ENCODE data around the gene COPE.

COPE gene

DNA sequence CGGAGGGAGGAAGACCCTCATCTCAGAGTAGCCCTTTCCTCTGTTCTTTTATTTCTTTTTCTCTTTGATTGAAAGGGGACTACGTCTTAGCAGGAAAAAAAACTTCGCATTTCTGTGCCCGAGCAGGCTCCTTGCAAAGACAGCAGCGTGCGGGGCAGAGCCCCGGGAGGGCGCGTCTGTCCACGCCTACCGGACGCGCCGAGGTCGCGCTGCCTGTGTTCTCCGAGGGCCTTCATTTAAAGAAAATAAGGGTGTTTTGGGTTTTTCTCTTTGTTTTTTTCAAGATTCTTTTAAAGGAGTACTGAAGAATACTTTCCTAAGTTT, 52.4 kb downstream of the COPE start:
- DNase-seq, result no peak
- Histone ChIP-seq H3K4me3 (ENCODE audit: low read depth, low read length) (no peak overlapping the region), H3K36me3 (replicated peaks) (peaks cover 59% of the 10 kb centered on the region), H3K27me3 (replicated peaks) (peaks cover 10% of the 10 kb centered on the region), H3K27ac (no peak overlapping the region)
- in situ Hi-C loops (cut with HindIII; ENCODE audit: low pct_ligation_motif_present, low sequenced_read_pairs), result loop anchor here (25.0 kb wide), 1 partner anchor 279 kb away; the partner anchor contains the start of gene REX1BD
- TF ChIP-seq, protein P1, sequence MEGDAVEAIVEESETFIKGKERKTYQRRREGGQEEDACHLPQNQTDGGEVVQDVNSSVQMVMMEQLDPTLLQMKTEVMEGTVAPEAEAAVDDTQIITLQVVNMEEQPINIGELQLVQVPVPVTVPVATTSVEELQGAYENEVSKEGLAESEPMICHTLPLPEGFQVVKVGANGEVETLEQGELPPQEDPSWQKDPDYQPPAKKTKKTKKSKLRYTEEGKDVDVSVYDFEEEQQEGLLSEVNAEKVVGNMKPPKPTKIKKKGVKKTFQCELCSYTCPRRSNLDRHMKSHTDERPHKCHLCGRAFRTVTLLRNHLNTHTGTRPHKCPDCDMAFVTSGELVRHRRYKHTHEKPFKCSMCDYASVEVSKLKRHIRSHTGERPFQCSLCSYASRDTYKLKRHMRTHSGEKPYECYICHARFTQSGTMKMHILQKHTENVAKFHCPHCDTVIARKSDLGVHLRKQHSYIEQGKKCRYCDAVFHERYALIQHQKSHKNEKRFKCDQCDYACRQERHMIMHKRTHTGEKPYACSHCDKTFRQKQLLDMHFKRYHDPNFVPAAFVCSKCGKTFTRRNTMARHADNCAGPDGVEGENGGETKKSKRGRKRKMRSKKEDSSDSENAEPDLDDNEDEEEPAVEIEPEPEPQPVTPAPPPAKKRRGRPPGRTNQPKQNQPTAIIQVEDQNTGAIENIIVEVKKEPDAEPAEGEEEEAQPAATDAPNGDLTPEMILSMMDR (IDR thresholded peaks at IDR 0.05; ENCODE audit: low read depth, low read length, missing control alignments), result no peak

DNA sequence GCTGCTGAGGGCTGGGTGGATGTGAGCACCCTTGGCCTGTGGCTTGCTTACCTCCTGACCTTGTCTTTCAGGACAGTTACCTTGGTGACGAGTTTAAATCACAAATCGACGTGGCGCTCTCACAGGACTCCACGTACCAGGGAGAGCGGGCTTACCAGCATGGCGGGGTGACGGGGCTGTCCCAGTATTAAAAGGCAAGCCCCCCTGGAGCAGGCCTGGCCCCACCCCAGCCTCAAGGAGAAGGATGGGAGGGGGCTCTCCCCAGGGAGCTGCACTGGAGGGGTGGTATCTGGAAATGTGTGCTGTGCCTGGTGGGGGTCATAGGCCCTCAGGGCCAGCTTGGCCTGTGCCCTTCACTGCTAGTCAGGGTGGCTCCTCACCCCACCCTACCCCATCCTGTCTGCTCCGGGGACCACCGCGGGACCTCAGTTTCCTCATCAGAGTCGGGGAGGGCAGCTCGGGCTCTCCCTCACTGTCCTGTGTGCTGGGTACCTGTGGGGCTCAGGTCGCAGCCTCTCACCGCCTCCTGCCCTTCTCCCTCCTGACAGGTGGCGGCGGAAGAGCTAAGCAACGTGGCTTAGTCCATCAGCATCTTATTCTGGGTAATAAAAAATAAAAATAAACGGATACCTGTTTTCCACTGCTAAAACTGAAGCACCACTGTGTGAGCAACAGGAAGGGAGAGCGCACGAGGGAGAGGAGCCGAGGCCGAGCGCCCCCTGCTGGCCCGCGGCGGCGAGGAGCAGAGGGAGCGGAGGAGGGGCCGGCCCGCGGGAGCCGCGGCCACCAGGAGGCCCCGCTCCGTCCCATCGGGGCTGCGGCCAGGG, 53.0 kb downstream of the COPE start:
- Histone ChIP-seq H3K27me3 (replicated peaks) (peaks cover 10% of the 10 kb centered on the region), H3K4me3 (ENCODE audit: low read depth, low read length) (no peak overlapping the region), H3K36me3 (replicated peaks) (peaks cover 65% of the 10 kb centered on the region), H3K27ac (no peak overlapping the region)
- in situ Hi-C loops (cut with HindIII; ENCODE audit: low pct_ligation_motif_present, low sequenced_read_pairs), result loop anchor here (25.0 kb wide), 1 partner anchor 279 kb away; the partner anchor contains the start of gene REX1BD
- TF ChIP-seq, protein P1 (IDR thresholded peaks at IDR 0.05; ENCODE audit: low read depth, low read length, missing control alignments), result peak; percentile 82
- peak; percentile 31 for DNase-seq

DNA sequence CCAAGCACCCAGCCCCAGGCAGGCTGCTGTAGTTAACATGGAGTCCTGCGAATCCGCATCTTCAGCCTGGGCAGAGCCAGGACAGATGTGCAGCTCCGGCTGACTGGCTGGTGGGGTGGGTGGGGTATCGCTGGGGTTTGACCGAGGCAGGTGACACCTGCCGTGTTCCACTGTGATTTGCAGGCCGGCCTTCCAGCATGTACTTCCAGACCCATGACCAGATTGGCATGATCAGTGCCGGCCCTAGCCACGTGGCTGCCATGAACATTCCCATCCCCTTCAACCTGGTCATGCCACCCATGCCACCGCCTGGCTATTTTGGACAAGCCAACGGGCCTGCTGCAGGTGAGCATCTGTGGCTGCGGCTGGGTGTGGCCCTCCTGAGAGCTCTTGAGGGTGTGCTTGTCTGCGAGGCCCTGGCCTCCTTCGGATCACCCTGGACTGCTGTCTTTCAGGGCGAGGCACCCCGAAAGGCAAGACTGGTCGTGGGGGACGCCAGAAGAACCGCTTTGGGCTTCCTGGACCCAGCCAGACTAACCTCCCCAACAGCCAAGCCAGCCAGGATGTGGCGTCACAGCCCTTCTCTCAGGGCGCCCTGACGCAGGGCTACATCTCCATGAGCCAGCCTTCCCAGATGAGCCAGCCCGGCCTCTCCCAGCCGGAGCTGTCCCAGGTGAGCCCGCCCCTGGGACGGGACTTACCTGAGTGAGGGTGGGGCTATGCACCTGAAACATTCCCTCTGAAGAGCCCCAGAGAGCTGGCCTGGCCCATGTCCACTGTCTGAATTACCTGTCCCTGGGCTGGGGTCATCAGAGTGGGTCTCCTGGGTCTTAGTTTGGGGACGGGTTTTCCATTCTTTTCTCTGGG, 53.8 kb downstream of the COPE start:
- Histone ChIP-seq H3K27me3 (replicated peaks) (peaks cover 6% of the 10 kb centered on the region), H3K36me3 (replicated peaks) (peaks cover 73% of the 10 kb centered on the region)

GRCh38 chr19:18863843-18864362, 55.3 kb downstream of the COPE start:
- in situ Hi-C loops (cut with HindIII; ENCODE audit: low pct_ligation_motif_present, low sequenced_read_pairs), result loop anchor here (25.0 kb wide), 1 partner anchor 277 kb away; the partner anchor contains the start of gene REX1BD
- DNase-seq, result no peak
- TF ChIP-seq, protein P1 (IDR thresholded peaks at IDR 0.05; ENCODE audit: low read depth, low read length, missing control alignments), result no peak
- Histone ChIP-seq H3K27ac (no peak overlapping the region), H3K4me3 (ENCODE audit: low read depth, low read length) (no peak overlapping the region), H3K27me3 (replicated peaks) (no peaks in the 10 kb centered on the region), H3K36me3 (replicated peaks) (peaks cover 86% of the 10 kb centered on the region)

More for the DNA sequence above, 53.8 kb downstream of the COPE start:
- no peak for DNase-seq
- in situ Hi-C loops (cut with HindIII; ENCODE audit: low pct_ligation_motif_present, low sequenced_read_pairs), result loop anchor here (25.0 kb wide), 1 partner anchor 278 kb away; the partner anchor contains the start of gene REX1BD
- TF ChIP-seq, protein P1 (IDR thresholded peaks at IDR 0.05; ENCODE audit: low read depth, low read length, missing control alignments), result no peak
- Histone ChIP-seq H3K4me3 (ENCODE audit: low read depth, low read length) (no peak overlapping the region), H3K27ac (no peak overlapping the region)

DNA sequence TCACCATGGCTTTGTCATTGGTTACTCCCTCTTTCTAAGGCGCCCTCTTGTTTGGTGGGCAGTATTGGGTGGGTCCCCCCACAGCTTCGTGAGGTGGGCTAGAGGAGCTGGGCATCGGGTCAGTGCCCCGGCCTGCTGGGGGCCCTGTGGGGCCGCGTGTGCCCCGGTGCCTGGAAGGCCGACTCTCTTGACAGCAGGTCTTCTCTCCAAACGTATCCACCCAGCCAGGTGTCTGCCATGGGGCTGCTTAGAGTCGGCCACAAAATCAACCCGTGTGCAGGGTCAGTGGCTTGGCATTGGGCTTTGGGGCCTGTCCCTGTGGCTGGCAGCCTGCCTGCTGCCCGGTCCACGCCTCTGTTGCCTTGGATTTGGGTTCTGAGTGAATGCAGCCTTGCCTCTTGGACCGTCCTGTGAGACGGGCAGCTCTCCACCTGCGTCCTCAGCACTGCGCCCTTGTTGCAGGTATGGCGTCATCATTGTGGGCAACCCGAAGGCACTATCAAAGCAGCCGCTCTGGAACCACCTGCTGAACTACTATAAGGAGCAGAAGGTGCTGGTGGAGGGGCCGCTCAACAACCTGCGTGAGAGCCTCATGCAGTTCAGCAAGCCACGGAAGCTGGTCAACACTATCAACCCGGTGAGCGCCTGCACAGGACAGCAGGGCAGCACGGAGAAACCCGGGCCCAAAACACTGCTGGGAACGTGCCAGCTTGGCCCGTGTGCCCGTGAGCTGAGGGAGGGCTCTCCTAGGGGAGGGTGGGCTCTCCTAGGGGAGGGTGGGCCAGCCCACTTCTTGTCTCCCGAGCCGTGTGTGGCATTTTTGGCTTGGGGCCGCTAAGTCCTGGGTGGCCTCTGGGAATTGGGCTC, 56.0 kb downstream of the COPE start:
- H3K36me3 ChIP-seq (replicated peaks), result peaks cover 88% of the 10 kb centered on the region
- DNase-seq, result no peak
- no peak overlapping the region for H3K4me3 ChIP-seq (ENCODE audit: low read depth, low read length)
- no peaks in the 10 kb centered on the region for H3K27me3 ChIP-seq (replicated peaks)
- in situ Hi-C loops (cut with HindIII; ENCODE audit: low pct_ligation_motif_present, low sequenced_read_pairs), result loop anchor here (25.0 kb wide), 1 partner anchor 276 kb away; the partner anchor contains the start of gene REX1BD
- TF ChIP-seq, protein P1 (IDR thresholded peaks at IDR 0.05; ENCODE audit: low read depth, low read length, missing control alignments), result no peak
- H3K27ac ChIP-seq, result no peak overlapping the region
